K562 (cell line): ENCODE measurements around the gene MYOZ1. TPM values are rescaled to one million over a fixed set of nuclear protein-coding genes. Genes with fewer than 3 reads are reported as not detected.

Experiments
- BRCA1 ChIP-seq, 2 experiments: fragments of 450-650 bp in 1 of 2; sonication (generic) in 1 of 2; formaldehyde crosslinking in 1 of 2; IDR thresholded peaks; 2 replicates each; pipeline versions ENCODE4 v1.5.0 to v1.6.1; 2017 to 2020; ENCODE audit warnings: mild to moderate bottlenecking in 1 of 2, missing genetic modification reagents in 1 of 2
- EWSR1 ChIP-seq: fragments of 450-650 bp; IDR thresholded peaks from 2 replicates; pipeline ENCODE4 v1.6.1; 2018; ENCODE audit warnings: borderline replicate concordance, mild to moderate bottlenecking, low read depth, moderate library complexity; ENCODE audit not compliant: partially characterized antibody
- FOXA1 ChIP-seq: fragments of 450-650 bp; IDR thresholded peaks from 2 replicates; pipeline ENCODE4 v1.6.1; 2016; ENCODE audit warnings: mild to moderate bottlenecking, borderline replicate concordance
- FOXJ3 ChIP-seq: sonication (generic); formaldehyde crosslinking; IDR thresholded peaks from 2 replicates; pipeline ENCODE4 v1.4.0; 2020; ENCODE audit warnings: mild to moderate bottlenecking, missing genetic modification reagents
- TRIM28 ChIP-seq: fragments of 450-650 bp; IDR thresholded peaks from 2 replicates; pipeline ENCODE4 v1.6.1; 2017
- ZFPM2 ChIP-seq: fragments of 250-450 bp; sonication (Bioruptor Pico); IDR thresholded peaks from 2 replicates; pipeline ENCODE4 v1.5.1; 2022; ENCODE audit warnings: mild to moderate bottlenecking
- ZNF143 ChIP-seq: sonication (generic); formaldehyde crosslinking; IDR thresholded peaks from 2 replicates; pipeline ENCODE4 v1.9.0; 2022; ENCODE audit warnings: mild to moderate bottlenecking, missing genetic modification reagents
- ZNF146 ChIP-seq: IDR thresholded peaks from one replicate; pipeline ENCODE4 v1.6.1; 2018; ENCODE audit warnings: missing compliant biosample characterization; ENCODE audit not compliant: unreplicated experiment
- ZNF561 ChIP-seq: fragments of 450-650 bp; formaldehyde crosslinking; conservative IDR thresholded peaks from 2 replicates; pipeline ENCODE4 v1.4.0; 2020; ENCODE audit warnings: mild to moderate bottlenecking, moderate library complexity
- ZNF644 ChIP-seq: fragments of 200-800 bp; sonication (Bioruptor generic); IDR thresholded peaks from 2 replicates; pipeline ENCODE4 v1.6.1; 2016; ENCODE audit warnings: low read depth, missing genetic modification characterization, missing compliant biosample characterization
- polyA plus RNA-seq, 8 experiments: library from polyadenylated mRNA; depleted of rRNA in 4 of 8; stranded (reverse) in 5 of 8; unstranded in 3 of 8; fragments of >200 nt; fragmentation: Nextera tagmentation in 2 of 8; fragmentation: Illumina TruSeq in 1 of 8; extraction: Ambion mirVana in 2 of 8; extraction: Trizol in 1 of 8; gene quantifications; 2 replicates each; pipeline versions ENCODE4 v1.2.1 to v1.2.3, GENCODE V29; 2011 to 2014; ENCODE audit warnings: inconsistent platforms in 1 of 8, missing spikeins in 1 of 8
- total RNA-seq, 7 experiments: library from RNA; depleted of rRNA in 6 of 7; stranded (reverse); fragments of >200 nt in 6 of 7; fragmentation: Illumina TruSeq in 2 of 7; extraction: Trizol in 2 of 7; gene quantifications; 2 replicates each; pipeline versions ENCODE4 v1.2.1 to v1.2.3, GENCODE V29; 2011 to 2021; ENCODE audit warnings: low replicate concordance in 1 of 7
- TF ChIP-seq, protein P1 (sequence below), 2 experiments: fragments of 450-650 bp in 1 of 2; sonication (generic) in 1 of 2; formaldehyde crosslinking in 1 of 2; IDR thresholded peaks; 2 replicates each; pipeline versions ENCODE4 v1.7.1 to v1.9.0; 2016 to 2022; ENCODE audit warnings: inconsistent platforms in 1 of 2, mild to moderate bottlenecking in 1 of 2, missing genetic modification reagents in 1 of 2
- TF ChIP-seq, protein P2 (sequence below): sonication (generic); formaldehyde crosslinking; IDR thresholded peaks from 2 replicates; pipeline ENCODE4 v1.8.0; 2022; ENCODE audit warnings: mild to moderate bottlenecking, low read depth, missing genetic modification reagents
- TF ChIP-seq, protein P3 (sequence below): fragments of 250-450 bp; sonication (Bioruptor Pico); IDR thresholded peaks from 2 replicates; pipeline ENCODE4 v1.4.0; 2020; ENCODE audit warnings: mild to moderate bottlenecking, moderate library complexity
- TF ChIP-seq, protein P4 (sequence below): fragments of 250-450 bp; sonication (Bioruptor Pico); IDR thresholded peaks from 2 replicates; pipeline ENCODE4 v1.5.0; 2021

MYOZ1 gene
- total and polyA plus RNA-seq, 9 of the 15 experiments (the other 6 are each of a cell fraction or from before 2014, with no cell fraction given), result 0.03 to 0.18 (median 0.07) TPM; not detected in 5

DNA sequence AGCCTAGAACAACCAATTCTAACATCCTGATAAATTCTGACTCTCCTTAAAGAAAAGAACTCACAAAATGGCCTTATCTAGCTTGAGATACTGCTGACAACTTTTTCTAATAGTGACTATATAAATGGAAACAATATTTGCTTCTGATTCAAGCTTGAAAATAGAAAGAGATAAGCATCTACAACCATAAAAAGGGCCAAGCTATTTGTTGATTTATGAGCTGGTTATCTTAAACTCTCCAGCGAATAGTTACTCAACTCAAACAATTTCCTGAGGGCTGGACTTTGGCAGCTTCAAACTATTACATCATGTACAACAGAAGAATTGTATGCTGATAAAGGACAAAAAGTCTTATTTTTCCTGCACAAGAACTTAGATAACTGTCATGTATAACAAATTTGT, 54.7 kb downstream of the MYOZ1 start (continued):
- TF ChIP-seq, protein P1, sequence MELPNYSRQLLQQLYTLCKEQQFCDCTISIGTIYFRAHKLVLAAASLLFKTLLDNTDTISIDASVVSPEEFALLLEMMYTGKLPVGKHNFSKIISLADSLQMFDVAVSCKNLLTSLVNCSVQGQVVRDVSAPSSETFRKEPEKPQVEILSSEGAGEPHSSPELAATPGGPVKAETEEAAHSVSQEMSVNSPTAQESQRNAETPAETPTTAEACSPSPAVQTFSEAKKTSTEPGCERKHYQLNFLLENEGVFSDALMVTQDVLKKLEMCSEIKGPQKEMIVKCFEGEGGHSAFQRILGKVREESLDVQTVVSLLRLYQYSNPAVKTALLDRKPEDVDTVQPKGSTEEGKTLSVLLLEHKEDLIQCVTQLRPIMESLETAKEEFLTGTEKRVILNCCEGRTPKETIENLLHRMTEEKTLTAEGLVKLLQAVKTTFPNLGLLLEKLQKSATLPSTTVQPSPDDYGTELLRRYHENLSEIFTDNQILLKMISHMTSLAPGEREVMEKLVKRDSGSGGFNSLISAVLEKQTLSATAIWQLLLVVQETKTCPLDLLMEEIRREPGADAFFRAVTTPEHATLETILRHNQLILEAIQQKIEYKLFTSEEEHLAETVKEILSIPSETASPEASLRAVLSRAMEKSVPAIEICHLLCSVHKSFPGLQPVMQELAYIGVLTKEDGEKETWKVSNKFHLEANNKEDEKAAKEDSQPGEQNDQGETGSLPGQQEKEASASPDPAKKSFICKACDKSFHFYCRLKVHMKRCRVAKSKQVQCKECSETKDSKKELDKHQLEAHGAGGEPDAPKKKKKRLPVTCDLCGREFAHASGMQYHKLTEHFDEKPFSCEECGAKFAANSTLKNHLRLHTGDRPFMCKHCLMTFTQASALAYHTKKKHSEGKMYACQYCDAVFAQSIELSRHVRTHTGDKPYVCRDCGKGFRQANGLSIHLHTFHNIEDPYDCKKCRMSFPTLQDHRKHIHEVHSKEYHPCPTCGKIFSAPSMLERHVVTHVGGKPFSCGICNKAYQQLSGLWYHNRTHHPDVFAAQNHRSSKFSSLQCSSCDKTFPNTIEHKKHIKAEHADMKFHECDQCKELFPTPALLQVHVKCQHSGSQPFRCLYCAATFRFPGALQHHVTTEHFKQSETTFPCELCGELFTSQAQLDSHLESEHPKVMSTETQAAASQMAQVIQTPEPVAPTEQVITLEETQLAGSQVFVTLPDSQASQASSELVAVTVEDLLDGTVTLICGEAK (IDR thresholded peaks at IDR 0.05), result no peak
- TF ChIP-seq, protein P1 (CRISPR knock-in tag; IDR thresholded peaks at IDR 0.05), result no peak
- peak; percentile 78 for TF ChIP-seq ZNF644 (tag)
- TF ChIP-seq, protein P2, sequence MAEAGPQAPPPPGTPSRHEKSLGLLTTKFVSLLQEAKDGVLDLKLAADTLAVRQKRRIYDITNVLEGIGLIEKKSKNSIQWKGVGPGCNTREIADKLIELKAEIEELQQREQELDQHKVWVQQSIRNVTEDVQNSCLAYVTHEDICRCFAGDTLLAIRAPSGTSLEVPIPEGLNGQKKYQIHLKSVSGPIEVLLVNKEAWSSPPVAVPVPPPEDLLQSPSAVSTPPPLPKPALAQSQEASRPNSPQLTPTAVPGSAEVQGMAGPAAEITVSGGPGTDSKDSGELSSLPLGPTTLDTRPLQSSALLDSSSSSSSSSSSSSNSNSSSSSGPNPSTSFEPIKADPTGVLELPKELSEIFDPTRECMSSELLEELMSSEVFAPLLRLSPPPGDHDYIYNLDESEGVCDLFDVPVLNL (CRISPR knock-in tag), result no peak
- TF ChIP-seq, protein P3, sequence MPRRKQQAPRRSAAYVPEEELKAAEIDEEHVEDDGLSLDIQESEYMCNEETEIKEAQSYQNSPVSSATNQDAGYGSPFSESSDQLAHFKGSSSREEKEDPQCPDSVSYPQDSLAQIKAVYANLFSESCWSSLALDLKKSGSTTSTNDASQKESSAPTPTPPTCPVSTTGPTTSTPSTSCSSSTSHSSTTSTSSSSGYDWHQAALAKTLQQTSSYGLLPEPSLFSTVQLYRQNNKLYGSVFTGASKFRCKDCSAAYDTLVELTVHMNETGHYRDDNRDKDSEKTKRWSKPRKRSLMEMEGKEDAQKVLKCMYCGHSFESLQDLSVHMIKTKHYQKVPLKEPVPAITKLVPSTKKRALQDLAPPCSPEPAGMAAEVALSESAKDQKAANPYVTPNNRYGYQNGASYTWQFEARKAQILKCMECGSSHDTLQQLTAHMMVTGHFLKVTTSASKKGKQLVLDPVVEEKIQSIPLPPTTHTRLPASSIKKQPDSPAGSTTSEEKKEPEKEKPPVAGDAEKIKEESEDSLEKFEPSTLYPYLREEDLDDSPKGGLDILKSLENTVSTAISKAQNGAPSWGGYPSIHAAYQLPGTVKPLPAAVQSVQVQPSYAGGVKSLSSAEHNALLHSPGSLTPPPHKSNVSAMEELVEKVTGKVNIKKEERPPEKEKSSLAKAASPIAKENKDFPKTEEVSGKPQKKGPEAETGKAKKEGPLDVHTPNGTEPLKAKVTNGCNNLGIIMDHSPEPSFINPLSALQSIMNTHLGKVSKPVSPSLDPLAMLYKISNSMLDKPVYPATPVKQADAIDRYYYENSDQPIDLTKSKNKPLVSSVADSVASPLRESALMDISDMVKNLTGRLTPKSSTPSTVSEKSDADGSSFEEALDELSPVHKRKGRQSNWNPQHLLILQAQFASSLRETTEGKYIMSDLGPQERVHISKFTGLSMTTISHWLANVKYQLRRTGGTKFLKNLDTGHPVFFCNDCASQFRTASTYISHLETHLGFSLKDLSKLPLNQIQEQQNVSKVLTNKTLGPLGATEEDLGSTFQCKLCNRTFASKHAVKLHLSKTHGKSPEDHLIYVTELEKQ (CRISPR knock-in tag), result no peak
- no peak for TF ChIP-seq ZNF561 (CRISPR knock-in tag)
- TF ChIP-seq ZNF143 (CRISPR knock-in tag), result no peak
- no peak for TF ChIP-seq ZNF146
- TF ChIP-seq BRCA1 (IDR thresholded peaks at IDR 0.05), result no peak
- TF ChIP-seq BRCA1 (CRISPR knock-in tag; IDR thresholded peaks at IDR 0.05), result no peak
- TF ChIP-seq ZFPM2 (CRISPR knock-in tag), result 0 out of 2 replicates have a peak, but pooled peaks have one; percentile 47
- no peak for TF ChIP-seq TRIM28
- no peak for TF ChIP-seq EWSR1
- TF ChIP-seq FOXJ3 (CRISPR knock-in tag), result no peak
- TF ChIP-seq FOXA1, result no peak
- TF ChIP-seq, protein P4, sequence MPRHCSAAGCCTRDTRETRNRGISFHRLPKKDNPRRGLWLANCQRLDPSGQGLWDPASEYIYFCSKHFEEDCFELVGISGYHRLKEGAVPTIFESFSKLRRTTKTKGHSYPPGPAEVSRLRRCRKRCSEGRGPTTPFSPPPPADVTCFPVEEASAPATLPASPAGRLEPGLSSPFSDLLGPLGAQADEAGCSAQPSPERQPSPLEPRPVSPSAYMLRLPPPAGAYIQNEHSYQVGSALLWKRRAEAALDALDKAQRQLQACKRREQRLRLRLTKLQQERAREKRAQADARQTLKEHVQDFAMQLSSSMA (CRISPR knock-in tag), result no peak
